Suprapubic skin (tissue), 4 donors: ENCODE data around the gene PTMS. TPM values are rescaled to one million over a fixed set of nuclear protein-coding genes. Genes with fewer than 3 reads are reported as not detected.
"Not testable (repeated sequence)": the region's sequence is repeated elsewhere in the genome, so short reads cannot be mapped to it uniquely, and the experiment has no call there.

Experiments
- DNase-seq, 2 donors: peaks; one replicate each; pipeline ENCODE4 v3.0.0-alpha.2; 2019; ENCODE audit warnings: low spot score in 2 of 2
- H3K27ac ChIP-seq: fragments of 200-600 bp; sonication (generic); one replicate; pipeline ENCODE4 v1.5.1; 2019
- H3K27me3 ChIP-seq: fragments of 200-600 bp; sonication (generic); one replicate; pipeline ENCODE4 v1.5.1; 2019
- H3K36me3 ChIP-seq: fragments of 200-600 bp; sonication (generic); one replicate; pipeline ENCODE4 v1.5.1; 2019
- H3K4me1 ChIP-seq: fragments of 200-600 bp; sonication (generic); one replicate; pipeline ENCODE4 v1.5.1; 2019
- H3K4me3 ChIP-seq: fragments of 200-600 bp; sonication (generic); one replicate; pipeline ENCODE4 v1.5.1; 2019; ENCODE audit warnings: mild to moderate bottlenecking
- H3K9me3 ChIP-seq: fragments of 200-600 bp; sonication (generic); one replicate; pipeline ENCODE4 v1.5.1; 2019
- CTCF ChIP-seq, 2 donors: fragments of 200-600 bp in 1 of 2; fragments of 450-650 bp in 1 of 2; sonication (generic) in 1 of 2; IDR thresholded peaks; one replicate each; pipeline ENCODE4 v1.5.1; 2016 to 2019; ENCODE audit warnings: antibody characterized with exemption in 2 of 2, mild to moderate bottlenecking in 1 of 2, moderate library complexity in 1 of 2
- EP300 ChIP-seq: sonication (generic); formaldehyde crosslinking; IDR thresholded peaks from one replicate; pipeline ENCODE4 v1.6.1; 2017; ENCODE audit warnings: antibody characterized with exemption
- POLR2A ChIP-seq, 2 donors: fragments of 450-650 bp; IDR thresholded peaks; one replicate each; pipeline ENCODE4 v1.6.1; 2017; ENCODE audit warnings: antibody characterized with exemption in 2 of 2, mild to moderate bottlenecking in 2 of 2, moderate library complexity in 2 of 2
- POLR2AphosphoS5 ChIP-seq, 3 donors: sonication (generic); formaldehyde crosslinking; IDR thresholded peaks; one replicate each; pipeline ENCODE4 v1.6.1; 2017; ENCODE audit warnings: antibody characterized with exemption in 3 of 3
- WGBS: methylation state at CpG from one replicate; pipeline ENCODE4 v1.1.5; 2018; 5-methylcytosine and 5-hydroxymethylcytosine counted together
- total RNA-seq, 4 donors: library from RNA; depleted of rRNA; stranded (reverse); fragments of >200 nt; gene quantifications; one replicate each; pipeline ENCODE4 v1.1.0, GENCODE V29; 2016

Gene PTMS
- total RNA-seq, 4 donors from 2014 or later, result 91.2 to 128 (median 99.8) TPM

GRCh38 chr12:6736754-6737153, 29.4 kb upstream of the PTMS start:
- H3K36me3 ChIP-seq, result peaks cover 17% of the 10 kb centered on the region
- H3K27me3 ChIP-seq, result no peaks in the 10 kb centered on the region
- H3K27ac ChIP-seq, result no peak overlapping the region
- 93% methylated on average over 5 of the region's 5 CpGs for WGBS
- no peak overlapping the region for H3K4me3 ChIP-seq
- TF ChIP-seq POLR2AphosphoS5 (IDR thresholded peaks at IDR 0.05) (no peak), POLR2A (IDR thresholded peaks at IDR 0.05) (no peak), EP300 (no peak), CTCF (IDR thresholded peaks at IDR 0.05) (no peak)
- DNase-seq, result no peak
- peaks cover 11% of the 10 kb centered on the region for H3K4me1 ChIP-seq
- H3K9me3 ChIP-seq, result no peaks in the 10 kb centered on the region

DNA sequence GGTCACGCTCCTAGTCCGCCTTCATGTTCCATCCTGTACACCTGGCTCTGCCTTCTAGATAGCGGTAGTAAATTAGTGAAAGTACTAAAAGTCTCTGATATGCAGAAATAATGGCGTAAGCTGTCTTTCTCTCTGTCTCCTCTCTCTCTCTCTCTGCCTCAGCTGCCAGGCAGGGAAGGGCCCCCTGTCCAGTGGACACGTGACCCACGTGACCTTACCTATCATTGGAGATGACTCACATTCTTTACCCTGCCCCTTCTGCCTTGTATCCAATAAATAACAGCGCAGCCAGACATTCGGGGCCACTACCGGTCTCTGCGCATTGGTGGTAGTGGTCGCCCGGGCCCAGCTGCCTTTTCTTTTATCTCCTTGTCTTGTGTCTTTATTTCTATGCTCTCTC, 24.1 kb upstream of the PTMS start:
- DNase-seq, H3K27ac ChIP-seq, H3K27me3 ChIP-seq, H3K4me3 ChIP-seq, H3K9me3 ChIP-seq: not testable (repeated sequence)
- WGBS, result 61% methylated on average over 12 of the region's 12 CpGs
- H3K4me1 ChIP-seq, result peaks cover 14% of the 10 kb centered on the region
- H3K36me3 ChIP-seq, result peaks cover 10% of the 10 kb centered on the region

GRCh38 chr12:6742834-6743233, 23.3 kb upstream of the PTMS start:
- H3K4me1 ChIP-seq, result peaks cover 14% of the 10 kb centered on the region
- H3K4me3 ChIP-seq, result no peak overlapping the region
- TF ChIP-seq EP300, result no peak
- TF ChIP-seq POLR2AphosphoS5 (IDR thresholded peaks at IDR 0.05), result no peak
- no peak for TF ChIP-seq POLR2A (IDR thresholded peaks at IDR 0.05)
- TF ChIP-seq CTCF (IDR thresholded peaks at IDR 0.05), result no peak
- no peaks in the 10 kb centered on the region for H3K9me3 ChIP-seq
- 58% methylated on average over 3 of the region's 3 CpGs for WGBS
- peaks cover 18% of the 10 kb centered on the region for H3K36me3 ChIP-seq
- H3K27me3 ChIP-seq, result no peaks in the 10 kb centered on the region
- H3K27ac ChIP-seq, result no peak overlapping the region
- DNase-seq, result no peak

DNA sequence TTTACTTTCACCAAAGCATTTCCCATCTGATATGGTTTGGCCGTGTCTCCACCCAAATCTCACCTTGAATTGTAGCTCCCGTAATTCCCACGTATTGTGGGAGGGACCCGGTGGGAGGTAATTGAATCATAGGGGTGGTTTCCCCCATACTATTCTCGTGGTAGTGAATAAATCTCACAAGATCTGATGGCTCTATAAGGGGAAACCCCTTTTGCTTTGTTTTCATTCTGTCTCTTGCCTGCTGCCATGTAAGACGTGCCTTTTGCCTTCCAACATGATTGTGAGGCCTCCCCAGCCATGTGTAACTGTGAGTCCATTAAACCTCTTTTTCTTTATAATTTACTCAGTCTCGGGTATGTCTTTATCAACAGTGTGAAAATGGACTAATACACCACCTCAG, 22.9 kb upstream of the PTMS start:
- not testable (repeated sequence) for DNase-seq, H3K27ac ChIP-seq, H3K4me3 ChIP-seq, H3K9me3 ChIP-seq, H3K27me3 ChIP-seq
- peaks cover 23% of the 10 kb centered on the region for H3K36me3 ChIP-seq
- H3K4me1 ChIP-seq, result peaks cover 14% of the 10 kb centered on the region
- 57% methylated on average over 7 of the region's 7 CpGs for WGBS

DNA sequence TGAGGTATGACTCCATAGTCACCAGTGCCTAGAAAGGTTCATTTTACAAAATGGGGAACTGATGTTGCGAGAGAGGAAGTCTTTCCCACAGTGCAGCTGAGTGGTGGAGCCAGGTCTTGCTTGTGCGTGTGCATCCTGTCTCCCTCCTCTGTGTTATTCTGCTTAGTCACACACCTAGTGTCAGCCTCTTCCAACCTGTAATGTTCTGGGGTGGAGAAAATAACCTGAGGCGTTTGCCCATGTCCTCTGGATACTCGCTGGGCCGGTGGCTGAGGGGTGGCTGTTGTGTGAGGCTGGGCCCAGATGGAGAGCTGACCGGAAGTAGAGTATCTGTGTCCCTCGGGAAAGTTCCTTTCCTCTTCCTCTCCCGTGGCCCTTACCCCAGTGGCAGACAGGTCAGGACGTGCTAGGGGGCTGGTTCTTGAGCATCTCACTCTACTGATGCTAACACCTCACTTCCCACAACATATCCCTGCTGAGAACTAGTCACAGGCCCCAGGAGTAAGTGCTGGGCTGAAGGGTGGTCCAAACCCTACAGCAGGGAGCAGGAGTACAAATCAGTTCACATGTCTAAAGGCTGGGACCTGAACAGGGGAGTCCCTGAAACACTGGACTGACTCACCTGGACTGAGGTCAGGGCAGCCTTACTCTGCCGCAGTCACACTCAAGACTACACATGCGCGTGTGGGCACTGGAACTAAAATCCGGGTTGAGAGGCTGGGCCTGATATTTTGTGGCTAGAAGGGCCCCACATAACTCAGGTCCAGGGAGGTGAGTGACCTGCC, 20.2 kb upstream of the PTMS start:
- Histone ChIP-seq H3K27me3 (no peaks in the 10 kb centered on the region), H3K9me3 (no peaks in the 10 kb centered on the region), H3K36me3 (peaks cover 49% of the 10 kb centered on the region), H3K27ac (peak overlapping the region; percentile 3), H3K4me1 (peaks cover 14% of the 10 kb centered on the region), H3K4me3 (no peak overlapping the region)
- TF ChIP-seq EP300 (no peak), POLR2AphosphoS5 (IDR thresholded peaks at IDR 0.05) (no peak), POLR2A (IDR thresholded peaks at IDR 0.05) (no peak), CTCF (IDR thresholded peaks at IDR 0.05) (no peak)
- DNase-seq, result no peak
- WGBS, result 54% methylated on average over 11 of the region's 13 CpGs

GRCh38 chr12:6747216-6747615, 18.9 kb upstream of the PTMS start:
- Histone ChIP-seq H3K4me1 (peaks cover 23% of the 10 kb centered on the region), H3K36me3 (peaks cover 56% of the 10 kb centered on the region), H3K4me3 (no peak overlapping the region), H3K27ac (no peak overlapping the region), H3K9me3 (no peaks in the 10 kb centered on the region), H3K27me3 (no peaks in the 10 kb centered on the region)
- WGBS, result 62% methylated on average over 4 of the region's 4 CpGs
- DNase-seq, result no peak
- TF ChIP-seq CTCF (IDR thresholded peaks at IDR 0.05) (no peak), POLR2A (IDR thresholded peaks at IDR 0.05) (no peak), EP300 (no peak), POLR2AphosphoS5 (IDR thresholded peaks at IDR 0.05) (no peak)
